ENCODE measurements around the gene TYK2. TPM values are rescaled to one million over a fixed set of nuclear protein-coding genes. Genes with fewer than 3 reads are reported as not detected.
A peak's percentile ranks its signal among the peaks of the same experiment; 100 is the strongest.

The TYK2 gene
- total RNA-seq, 1 experiment from 2014 or later: 130 TPM

- Mint-ChIP-seq H3K36me3 (ENCODE audit: insufficient read depth, unreplicated experiment) (peaks cover 10% of the 10 kb centered on the region), H3K27ac (ENCODE audit: unreplicated experiment) (no peak overlapping the region)
Measured at GRCh38 chr19:10422846-10423245, 42.5 kb upstream of the TYK2 start.

GRCh38 chr19:10422046-10422461 lies 41.7 kb upstream of the TYK2 start:
- Mint-ChIP-seq H3K4me3 (ENCODE audit: low read depth, unreplicated experiment) (no peak overlapping the region), H3K36me3 (ENCODE audit: insufficient read depth, unreplicated experiment) (peaks cover 10% of the 10 kb centered on the region), H3K27ac (ENCODE audit: unreplicated experiment) (no peak overlapping the region), H3K4me1 (ENCODE audit: low read depth, unreplicated experiment) (peaks cover 9% of the 10 kb centered on the region), H3K27me3 (ENCODE audit: unreplicated experiment) (peaks cover 57% of the 10 kb centered on the region), H3K9me3 (ENCODE audit: low read depth, unreplicated experiment) (no peaks in the 10 kb centered on the region)
- intact Hi-C loops (cut with micrococcal nuclease; ENCODE audit: unreplicated experiment): no loop called here
- CTCF ChIA-PET: no interaction called here
- no TSS peak for BruUV-seq (replicated peaks)
- no peak for DNase-seq
- TF ChIP-seq CTCF (IDR thresholded peaks at IDR 0.05; ENCODE audit: unreplicated experiment): no peak

More at GRCh38 chr19:10422846-10423245, 42.5 kb upstream of the TYK2 start:
- H3K27me3 Mint-ChIP-seq (ENCODE audit: unreplicated experiment): peaks cover 51% of the 10 kb centered on the region
- CTCF ChIA-PET: interaction anchor here (2.0 kb wide), 1 partner anchor 19 kb away, joined by 5 read pairs; the partner anchor contains the start of gene CDC37
- intact Hi-C loops (cut with micrococcal nuclease; ENCODE audit: unreplicated experiment): no loop called here
- peaks cover 9% of the 10 kb centered on the region for H3K4me1 Mint-ChIP-seq (ENCODE audit: low read depth, unreplicated experiment)
- BruUV-seq (replicated peaks): no TSS peak
- TF ChIP-seq CTCF (IDR thresholded peaks at IDR 0.05; ENCODE audit: unreplicated experiment): no peak
- no peaks in the 10 kb centered on the region for H3K9me3 Mint-ChIP-seq (ENCODE audit: low read depth, unreplicated experiment)
- no peak overlapping the region for H3K4me3 Mint-ChIP-seq (ENCODE audit: low read depth, unreplicated experiment)
- no peak for DNase-seq

- BruUV-seq (replicated peaks): no TSS peak
- no peak overlapping the region for H3K27ac Mint-ChIP-seq (ENCODE audit: unreplicated experiment)
Measured at GRCh38 chr19:10421240-10422045, 41.1 kb upstream of the TYK2 start.

GRCh38 chr19:10420444-10421239 lies 40.3 kb upstream of the TYK2 start, which contains the start of gene PDE4A:
TSS of gene PDE4A (plus strand) at chr19:10420538. CDS start at chr19:10420765, 227 bp downstream.
- peaks cover 18% of the 10 kb centered on the region for H3K4me1 Mint-ChIP-seq (ENCODE audit: low read depth, unreplicated experiment)
- BruUV-seq (replicated peaks): no TSS peak

More at GRCh38 chr19:10421240-10422045, 41.1 kb upstream of the TYK2 start:
- TF ChIP-seq CTCF (IDR thresholded peaks at IDR 0.05; ENCODE audit: unreplicated experiment): no peak
- Mint-ChIP-seq H3K36me3 (ENCODE audit: insufficient read depth, unreplicated experiment) (peaks cover 15% of the 10 kb centered on the region), H3K27me3 (ENCODE audit: unreplicated experiment) (peaks cover 63% of the 10 kb centered on the region), H3K4me1 (ENCODE audit: low read depth, unreplicated experiment) (peaks cover 14% of the 10 kb centered on the region), H3K4me3 (ENCODE audit: low read depth, unreplicated experiment) (no peak overlapping the region), H3K9me3 (ENCODE audit: low read depth, unreplicated experiment) (no peaks in the 10 kb centered on the region)
- intact Hi-C loops (cut with micrococcal nuclease; ENCODE audit: unreplicated experiment): no loop called here
- CTCF ChIA-PET: no interaction called here
- no peak for DNase-seq

More at GRCh38 chr19:10420444-10421239, 40.3 kb upstream of the TYK2 start, which contains the start of gene PDE4A:
- intact Hi-C loops (cut with micrococcal nuclease; ENCODE audit: unreplicated experiment): no loop called here
- CTCF ChIA-PET: no interaction called here
- Mint-ChIP-seq H3K9me3 (ENCODE audit: low read depth, unreplicated experiment) (no peaks in the 10 kb centered on the region), H3K27me3 (ENCODE audit: unreplicated experiment) (peaks cover 68% of the 10 kb centered on the region), H3K27ac (ENCODE audit: unreplicated experiment) (no peak within 1 kb of the TSS), H3K4me3 (ENCODE audit: low read depth, unreplicated experiment) (peak within 1 kb of the TSS; percentile 43), H3K36me3 (ENCODE audit: insufficient read depth, unreplicated experiment) (peaks cover 17% of the 10 kb centered on the region)
- TF ChIP-seq CTCF (IDR thresholded peaks at IDR 0.05; ENCODE audit: unreplicated experiment): peak; percentile 24
- no peak for DNase-seq
